ENCODE measurements around the gene CREBZF. TPM values are rescaled to one million over a fixed set of nuclear protein-coding genes. Genes with fewer than 3 reads are reported as not detected.
A peak's percentile ranks its signal among the peaks of the same experiment; 100 is the strongest.
"Not testable (repeated sequence)": the region's sequence is repeated elsewhere in the genome, so short reads cannot be mapped to it uniquely, and the experiment has no call there.

Gene CREBZF
- total and polyA plus RNA-seq, 2 experiments from 2014 or later, result 61.7 to 109 TPM

- Histone ChIP-seq H3K36me3 (no peaks in the 10 kb centered on the region), H3K27ac (peak overlapping the region; percentile 74), H3K4me3 (peak overlapping the region; percentile 65), H3K9me3 (ENCODE audit: low read depth) (no peaks in the 10 kb centered on the region), H3K27me3 (no peaks in the 10 kb centered on the region), H3K4me1 (ENCODE audit: low read depth) (peaks cover 28% of the 10 kb centered on the region)
- peak in 1 of 2 donors; percentile 10 for DNase-seq (ENCODE audit: low read depth in 1 of 2, low spot score in 1 of 2)
- TF ChIP-seq CTCF (IDR thresholded peaks at IDR 0.05; ENCODE audit: low read depth, low read length), result no peak
These were observed 38.4 kb downstream of the CREBZF start for GRCh38 chr11:85626496-85626895.

GRCh38 chr11:85620256-85620655 is 44.7 kb downstream of the CREBZF start:
- H3K4me3 ChIP-seq, result no peak overlapping the region
- H3K4me1 ChIP-seq (ENCODE audit: low read depth), result peaks cover 11% of the 10 kb centered on the region
- no peaks in the 10 kb centered on the region for H3K9me3 ChIP-seq (ENCODE audit: low read depth)

GRCh38 chr11:85619499-85619898 is 45.4 kb downstream of the CREBZF start:
- no peak for TF ChIP-seq CTCF (IDR thresholded peaks at IDR 0.05; ENCODE audit: low read depth, low read length)
- no peak for DNase-seq (ENCODE audit: low read depth in 1 of 2, low spot score in 1 of 2)
- Histone ChIP-seq H3K4me1 (ENCODE audit: low read depth) (peaks cover 3% of the 10 kb centered on the region), H3K36me3 (no peaks in the 10 kb centered on the region), H3K27ac (no peak overlapping the region), H3K9me3 (ENCODE audit: low read depth) (no peaks in the 10 kb centered on the region), H3K4me3 (no peak overlapping the region), H3K27me3 (no peaks in the 10 kb centered on the region)

More at GRCh38 chr11:85620256-85620655, 44.7 kb downstream of the CREBZF start:
- no peak for DNase-seq (ENCODE audit: low read depth in 1 of 2, low spot score in 1 of 2)
- H3K36me3 ChIP-seq, result no peaks in the 10 kb centered on the region
- TF ChIP-seq CTCF (IDR thresholded peaks at IDR 0.05; ENCODE audit: low read depth, low read length), result no peak
- H3K27me3 ChIP-seq, result no peaks in the 10 kb centered on the region
- H3K27ac ChIP-seq, result no peak overlapping the region

GRCh38 chr11:85611643-85612042 is 53.3 kb downstream of the CREBZF start:
- H3K27me3 ChIP-seq; H3K9me3 ChIP-seq (ENCODE audit: low read depth); H3K27ac ChIP-seq; H3K4me1 ChIP-seq (ENCODE audit: low read depth); H3K36me3 ChIP-seq; H3K4me3 ChIP-seq; DNase-seq (ENCODE audit: low read depth in 1 of 2, low spot score in 1 of 2): not testable (repeated sequence)

Other genes starting within 250 kb of the CREBZF start
- gene DLG2, start 37.8 kb downstream of the CREBZF start, total RNA-seq, result 6.1 and 15.9 TPM in 2 replicates
- gene DLG2, start 37.8 kb downstream of the CREBZF start, polyA plus RNA-seq, result 3.5 and 6.9 TPM in 2 replicates
- gene TMEM126B, start 36.5 kb downstream of the CREBZF start, total RNA-seq, result 39.5 and 68.1 TPM in 2 replicates
- gene TMEM126B, start 36.5 kb downstream of the CREBZF start, polyA plus RNA-seq, result 69.0 and 98.2 TPM in 2 replicates
- 12.9 and 13.1 TPM in 2 replicates for gene TMEM126A, start 17.2 kb downstream of the CREBZF start, total RNA-seq
- gene TMEM126A, start 17.2 kb downstream of the CREBZF start, polyA plus RNA-seq, result 39.9 and 42.9 TPM in 2 replicates
- 0.21 and 0.45 TPM in 2 replicates for gene CCDC89, start 21.1 kb upstream of the CREBZF start, total RNA-seq
- gene CCDC89, start 21.1 kb upstream of the CREBZF start, polyA plus RNA-seq, result 1.1 TPM in 1 of 2 replicates, not detected in the other
- 2.5 and 4.1 TPM in 2 replicates for gene SYTL2, start 146.0 kb upstream of the CREBZF start, total RNA-seq
- gene SYTL2, start 146.0 kb upstream of the CREBZF start, polyA plus RNA-seq, result 1.2 and 1.7 TPM in 2 replicates
- not detected in 2 replicates for gene CCDC83, start 190.3 kb upstream of the CREBZF start, total RNA-seq
- not detected in 2 replicates for gene CCDC83, start 190.3 kb upstream of the CREBZF start, polyA plus RNA-seq